GM21367 (cell line): Measurements from ENCODE around the gene MAMDC4.

ENCODE experiments used
- ATAC-seq: cut with Tn5 transposase; IDR thresholded peaks from one replicate; pipeline ENCODE4 v1.9.1; 2021; ENCODE audit not compliant: unreplicated experiment

The MAMDC4 gene

DNA sequence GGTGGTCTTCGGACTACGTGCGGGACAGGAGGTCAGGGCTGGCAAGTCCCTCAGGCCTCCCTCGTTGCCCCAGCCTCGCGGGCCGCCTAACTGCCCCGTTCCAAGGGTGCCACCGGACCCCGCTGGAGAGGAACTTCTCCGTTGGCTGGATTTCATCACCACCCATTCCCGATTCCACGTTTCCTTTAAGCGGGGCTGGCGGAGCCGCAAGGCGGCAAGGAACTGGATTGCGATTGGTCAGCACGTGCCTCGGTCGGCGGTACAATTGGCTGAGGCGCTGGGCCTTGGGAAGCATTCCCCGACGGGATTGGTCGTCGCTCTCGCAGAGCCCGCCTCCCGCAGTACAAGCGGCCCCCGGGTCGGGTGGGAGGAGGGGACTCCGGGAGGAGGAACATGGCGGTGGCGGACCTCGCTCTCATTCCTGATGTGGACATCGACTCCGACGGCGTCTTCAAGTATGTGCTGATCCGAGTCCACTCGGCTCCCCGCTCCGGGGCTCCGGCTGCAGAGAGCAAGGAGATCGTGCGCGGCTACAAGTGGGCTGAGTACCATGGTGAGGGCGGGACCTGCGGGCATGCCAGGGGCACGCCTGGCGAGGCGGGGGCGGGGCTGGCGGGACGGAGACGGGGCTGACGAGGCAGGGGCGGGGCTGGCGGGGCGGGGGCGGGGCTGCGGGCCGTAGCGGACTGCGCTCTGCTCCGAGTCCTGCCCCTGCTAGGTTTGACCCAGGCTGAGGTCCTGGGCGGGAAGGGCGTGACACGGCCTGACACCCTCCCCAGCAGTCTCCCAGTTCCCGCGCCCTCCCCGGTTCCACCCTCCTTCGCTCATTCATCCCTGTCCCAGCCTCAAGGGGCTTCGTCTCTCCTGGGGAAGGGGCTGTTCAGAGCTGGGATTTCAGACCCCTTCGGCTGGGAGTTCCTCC, 2.8 kb upstream of the MAMDC4 start, which contains the start of gene PHPT1:
TSS of gene PHPT1 (plus strand) at position 372 of the 922 bp plus-strand sequence. CDS start at position 394, 22 bp downstream.
- peak; percentile 72 for ATAC-seq

DNA sequence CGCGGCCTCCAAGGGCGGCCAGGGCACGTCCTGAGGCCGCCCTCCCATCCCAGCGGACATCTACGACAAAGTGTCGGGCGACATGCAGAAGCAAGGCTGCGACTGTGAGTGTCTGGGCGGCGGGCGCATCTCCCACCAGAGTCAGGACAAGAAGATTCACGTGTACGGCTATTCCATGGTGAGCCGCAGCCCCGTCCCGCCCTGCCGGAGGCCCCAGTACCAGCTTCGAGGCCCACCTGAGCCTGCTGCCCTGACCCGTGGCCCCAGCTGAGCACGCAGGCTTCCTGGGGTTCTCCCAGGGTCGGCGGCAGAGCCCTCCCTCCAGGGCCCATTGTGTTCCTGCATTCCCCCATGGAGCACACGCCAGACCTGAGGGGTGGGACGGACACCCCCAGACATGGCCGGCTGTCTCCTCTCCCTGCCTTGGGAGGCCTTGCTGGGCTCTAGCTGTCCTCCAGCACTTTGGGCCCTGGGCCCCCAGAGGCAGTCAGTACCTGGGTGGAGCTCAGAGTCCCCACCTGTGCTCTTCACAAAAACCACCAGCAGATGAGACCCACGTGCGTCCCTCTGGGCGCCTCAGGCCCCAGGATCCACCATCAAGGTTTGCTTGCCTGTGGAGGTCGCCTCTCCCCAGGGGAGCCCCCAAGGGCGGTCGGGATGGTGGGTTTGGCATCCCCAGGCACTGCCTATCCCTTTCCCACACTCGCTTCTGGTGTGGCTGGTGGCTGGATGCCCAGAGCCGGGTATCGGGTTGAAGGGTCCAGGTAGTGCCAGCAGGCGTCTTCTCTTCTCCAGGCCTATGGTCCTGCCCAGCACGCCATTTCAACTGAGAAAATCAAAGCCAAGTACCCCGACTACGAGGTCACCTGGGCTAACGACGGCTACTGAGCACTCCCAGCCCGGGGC, 1.9 kb upstream of the MAMDC4 start:
- ATAC-seq = no peak

DNA sequence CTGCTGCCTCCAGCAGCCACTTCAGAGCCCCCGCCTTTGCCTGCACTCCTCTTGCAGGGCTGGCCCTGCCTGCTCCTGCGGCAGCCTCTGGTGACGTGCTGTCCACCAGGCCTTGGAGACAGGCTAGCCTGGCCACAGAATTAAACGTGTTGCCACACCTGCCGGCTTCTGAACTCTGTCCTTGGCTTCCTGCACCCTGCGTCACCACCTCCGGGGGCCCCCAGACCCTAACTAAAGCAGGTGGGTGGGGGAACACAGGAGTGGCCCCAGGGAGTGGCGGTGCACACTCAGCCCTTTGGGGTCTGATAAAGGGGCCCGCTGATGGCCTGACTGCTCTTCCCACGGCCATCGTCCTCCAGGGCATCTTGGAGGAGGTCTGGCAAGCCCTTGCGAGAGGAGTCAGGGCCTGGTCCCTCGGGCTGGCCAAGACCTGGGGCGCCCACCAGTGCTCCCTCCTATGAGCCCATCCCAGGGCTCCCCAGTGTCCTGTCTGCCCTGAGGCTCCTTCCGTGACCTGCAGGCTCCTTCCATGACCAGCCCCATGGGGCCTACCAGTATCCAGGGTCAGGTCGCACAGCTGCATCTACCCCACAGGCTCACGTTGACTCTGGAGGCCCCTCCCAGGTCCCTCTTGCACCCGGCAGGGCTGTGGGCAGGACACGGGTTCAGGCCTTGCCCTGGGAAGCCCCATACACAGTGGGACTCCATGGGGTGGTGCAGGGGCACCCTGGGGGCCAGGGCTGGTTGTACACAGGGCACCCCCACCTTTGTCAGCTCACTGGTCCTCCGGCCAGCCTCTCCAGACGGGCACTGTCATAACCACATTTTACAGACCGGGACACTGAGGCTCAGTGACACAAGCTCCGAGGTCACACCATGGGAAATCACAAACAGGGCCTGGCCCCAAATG, 1.0 kb upstream of the MAMDC4 start:
- ATAC-seq = no peak

DNA sequence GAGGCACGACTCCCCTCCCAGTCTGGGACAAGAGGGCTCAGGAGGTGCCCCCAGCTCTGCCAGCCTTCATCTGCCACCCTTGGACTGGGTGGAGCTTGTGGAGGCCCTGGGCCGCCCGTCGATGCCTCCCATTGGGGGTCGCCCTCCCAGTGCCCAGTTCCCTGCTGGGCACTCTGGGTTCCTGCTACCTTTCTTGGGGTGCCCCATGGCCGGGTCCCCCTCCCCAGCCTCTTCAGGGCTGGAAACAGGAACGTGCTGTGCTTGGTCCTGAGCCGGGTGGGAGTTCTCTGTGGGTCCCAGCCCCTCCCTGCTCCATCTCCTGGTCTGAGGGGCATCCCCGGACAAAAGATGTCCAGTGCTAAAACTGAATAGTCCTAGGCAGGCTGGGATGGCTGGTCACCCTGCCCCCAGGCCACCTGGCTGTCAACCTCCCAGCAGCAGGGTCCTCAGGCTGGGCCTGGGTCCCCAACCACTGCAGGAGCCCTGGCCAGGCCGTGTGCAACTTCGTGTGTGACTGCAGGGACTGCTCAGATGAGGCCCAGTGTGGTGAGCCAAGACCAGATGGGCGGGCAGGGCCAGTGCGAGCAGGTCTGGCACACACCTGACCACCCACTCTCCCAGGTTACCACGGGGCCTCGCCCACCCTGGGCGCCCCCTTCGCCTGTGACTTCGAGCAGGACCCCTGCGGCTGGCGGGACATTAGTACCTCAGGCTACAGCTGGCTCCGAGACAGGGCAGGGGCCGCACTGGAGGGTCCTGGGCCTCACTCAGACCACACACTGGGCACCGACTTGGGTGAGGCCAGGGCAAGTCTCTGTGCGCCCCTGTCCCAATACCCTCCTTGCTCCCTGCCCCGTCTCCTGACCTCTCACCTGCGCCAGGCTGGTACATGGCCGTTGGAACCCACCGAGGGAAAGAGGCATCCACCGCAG, 784 bp downstream of the MAMDC4 start:
- ATAC-seq = no peak

- ATAC-seq = no peak
Observed at GRCh38 chr9:136853596-136854112, 1.5 kb downstream of the MAMDC4 start.

- no peak for ATAC-seq
Observed at GRCh38 chr9:136854113-136854841, 2.1 kb downstream of the MAMDC4 start.

DNA sequence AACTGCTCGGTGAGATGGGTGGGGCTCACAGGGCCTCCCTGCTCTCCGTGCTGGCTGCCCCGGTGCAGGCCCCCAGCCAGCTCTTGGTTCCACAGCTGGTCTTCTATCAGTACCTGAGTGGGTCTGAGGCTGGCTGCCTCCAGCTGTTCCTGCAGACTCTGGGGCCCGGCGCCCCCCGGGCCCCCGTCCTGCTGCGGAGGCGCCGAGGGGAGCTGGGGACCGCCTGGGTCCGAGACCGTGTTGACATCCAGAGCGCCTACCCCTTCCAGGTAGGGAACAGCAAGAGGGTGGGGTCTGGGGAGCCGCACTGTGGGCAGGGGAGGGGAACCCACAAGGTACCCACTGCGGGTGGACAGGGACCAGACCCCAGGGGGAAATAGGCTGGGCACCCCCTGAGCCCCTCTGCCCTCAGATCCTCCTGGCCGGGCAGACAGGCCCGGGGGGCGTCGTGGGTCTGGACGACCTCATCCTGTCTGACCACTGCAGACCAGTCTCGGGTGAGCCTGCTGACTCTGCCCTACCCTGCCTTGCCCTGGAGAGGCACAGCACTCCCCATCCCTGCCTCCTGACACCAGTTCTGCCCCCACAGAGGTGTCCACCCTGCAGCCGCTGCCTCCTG, 2.8 kb downstream of the MAMDC4 start:
- no peak for ATAC-seq

GRCh38 chr9:136855461-136856078, 3.4 kb downstream of the MAMDC4 start:
- ATAC-seq = no peak

- no peak for ATAC-seq
Observed at GRCh38 chr9:136856079-136856476, 3.9 kb downstream of the MAMDC4 start.

- no peak for ATAC-seq
Observed at GRCh38 chr9:136856541-136857141, 4.5 kb downstream of the MAMDC4 start.

DNA sequence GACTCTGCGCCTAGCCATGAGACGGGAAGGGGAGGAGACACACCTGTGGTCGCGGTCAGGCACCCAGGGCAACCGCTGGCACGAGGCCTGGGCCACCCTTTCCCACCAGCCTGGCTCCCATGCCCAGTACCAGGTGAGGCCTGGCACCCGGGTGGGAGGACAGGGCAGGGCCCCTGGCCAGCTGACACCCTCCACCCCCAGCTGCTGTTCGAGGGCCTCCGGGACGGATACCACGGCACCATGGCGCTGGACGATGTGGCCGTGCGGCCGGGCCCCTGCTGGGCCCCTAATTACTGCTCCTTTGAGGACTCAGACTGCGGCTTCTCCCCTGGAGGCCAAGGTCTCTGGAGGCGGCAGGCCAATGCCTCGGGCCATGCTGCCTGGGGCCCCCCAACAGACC, 5.0 kb downstream of the MAMDC4 start:
- ATAC-seq = no peak

DNA sequence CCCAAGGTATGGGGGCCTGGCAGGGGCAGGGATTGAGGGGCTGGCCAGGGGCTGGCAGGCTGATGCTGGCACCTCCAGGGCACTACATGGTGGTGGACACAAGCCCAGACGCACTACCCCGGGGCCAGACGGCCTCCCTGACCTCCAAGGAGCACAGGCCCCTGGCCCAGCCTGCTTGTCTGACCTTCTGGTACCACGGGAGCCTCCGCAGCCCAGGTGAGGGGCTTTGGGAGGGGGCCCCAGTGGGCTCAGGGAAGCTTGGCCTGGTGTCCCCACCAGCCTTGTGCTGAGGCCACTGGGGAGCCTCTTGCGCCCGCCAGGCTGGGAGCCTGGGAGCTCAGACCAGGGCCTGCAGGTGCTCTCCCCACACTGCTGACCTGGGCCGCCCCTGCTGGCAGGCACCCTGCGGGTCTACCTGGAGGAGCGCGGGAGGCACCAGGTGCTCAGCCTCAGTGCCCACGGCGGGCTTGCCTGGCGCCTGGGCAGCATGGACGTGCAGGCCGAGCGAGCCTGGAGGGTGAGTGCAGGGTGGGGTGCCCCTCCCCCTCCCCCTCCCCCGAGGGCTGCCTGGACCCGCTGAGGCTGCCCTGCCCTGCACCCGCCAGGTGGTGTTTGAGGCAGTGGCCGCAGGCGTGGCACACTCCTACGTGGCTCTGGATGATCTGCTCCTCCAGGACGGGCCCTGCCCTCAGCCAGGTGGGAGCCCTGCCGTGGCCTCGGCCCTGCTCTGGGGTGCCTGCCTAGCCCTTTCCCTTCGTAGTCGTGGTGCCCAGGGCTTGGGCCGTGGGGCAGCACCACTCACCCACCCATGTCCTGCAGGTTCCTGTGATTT, 5.7 kb downstream of the MAMDC4 start:
- no peak for ATAC-seq

DNA sequence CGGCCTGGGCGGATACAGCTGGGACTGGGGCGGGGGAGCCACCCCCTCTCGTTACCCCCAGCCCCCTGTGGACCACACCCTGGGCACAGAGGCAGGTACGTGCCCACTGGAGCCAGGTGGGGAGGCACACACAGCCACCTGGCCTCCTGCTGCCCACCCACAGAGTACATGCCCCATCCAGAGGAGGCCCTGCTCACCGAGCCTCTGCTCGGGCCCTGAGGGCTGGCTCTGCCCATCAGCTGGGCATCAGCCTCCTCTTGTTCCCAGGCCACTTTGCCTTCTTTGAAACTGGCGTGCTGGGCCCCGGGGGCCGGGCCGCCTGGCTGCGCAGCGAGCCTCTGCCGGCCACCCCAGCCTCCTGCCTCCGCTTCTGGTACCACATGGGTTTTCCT, 6.3 kb downstream of the MAMDC4 start:
- ATAC-seq = no peak

DNA sequence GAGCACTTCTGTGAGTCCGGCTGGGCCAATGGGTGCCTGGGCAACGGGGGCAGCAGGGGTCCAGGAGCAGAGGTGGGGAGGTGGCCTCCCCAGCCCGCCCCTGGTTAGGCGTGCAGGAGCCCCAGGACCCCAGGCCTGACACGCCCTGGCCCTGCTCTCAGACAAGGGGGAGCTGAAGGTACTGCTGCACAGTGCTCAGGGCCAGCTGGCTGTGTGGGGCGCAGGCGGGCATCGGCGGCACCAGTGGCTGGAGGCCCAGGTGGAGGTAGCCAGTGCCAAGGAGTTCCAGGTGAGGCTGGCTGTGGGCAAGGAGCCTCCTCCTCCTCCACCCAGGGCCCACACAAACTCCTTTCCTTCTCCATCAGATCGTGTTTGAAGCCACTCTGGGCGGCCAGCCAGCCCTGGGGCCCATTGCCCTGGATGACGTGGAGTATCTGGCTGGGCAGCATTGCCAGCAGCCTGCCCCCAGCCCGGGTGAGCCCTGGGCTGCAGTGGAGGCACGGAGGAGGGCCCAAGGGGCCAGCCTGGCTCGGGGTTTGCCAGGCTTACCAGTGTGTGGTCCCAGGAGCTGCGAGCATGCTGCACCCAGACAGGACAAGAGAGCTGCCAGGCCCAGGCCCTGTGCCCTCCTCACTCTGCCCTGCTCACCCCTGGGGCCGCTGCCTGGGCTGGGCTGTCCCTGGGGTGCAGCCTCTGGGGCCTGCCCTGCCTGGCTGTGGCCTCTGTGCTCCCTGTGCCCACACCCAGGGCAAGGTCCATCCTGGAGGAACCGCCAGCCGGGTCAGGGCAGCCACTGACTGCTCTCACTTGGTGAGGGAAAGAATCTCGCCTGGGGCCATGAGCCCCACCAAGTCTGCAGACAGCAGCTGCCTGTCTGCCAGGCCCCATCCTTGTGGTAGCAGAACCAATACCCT, 7.0 kb downstream of the MAMDC4 start:
- no peak for ATAC-seq

GRCh38 chr9:136860529-136860928, 8.4 kb downstream of the MAMDC4 start:
- no peak for ATAC-seq
